ENCODE results near the gene TMEM186. TPM values are rescaled to one million over a fixed set of nuclear protein-coding genes. Genes with fewer than 3 reads are reported as not detected.

The TMEM186 gene
- total RNA-seq, 1 experiment from 2014 or later, result 12.4 TPM

GRCh38 chr16:8831450-8831849, 34.0 kb upstream of the TMEM186 start:
- peaks cover 23% of the 10 kb centered on the region for H3K36me3 ChIP-seq (ENCODE audit: control insufficient read depth, insufficient read depth, low read length)
- ATAC-seq, result 0 out of 2 replicates have a peak, but pooled peaks have one; percentile 57
- no TSS peak for BruUV-seq (replicated peaks)

GRCh38 chr16:8828541-8829165, 31.2 kb upstream of the TMEM186 start:
- in situ Hi-C loops (cut with HindIII; ENCODE audit: low pct_unique_long_range_greater_than_20kb, low sequenced_read_pairs) (no loop called here), intact Hi-C loops (cut with micrococcal nuclease; ENCODE audit: unreplicated experiment) (no loop called here)
- no peaks in the 10 kb centered on the region for H3K27me3 ChIP-seq (ENCODE audit: control insufficient read depth, insufficient read depth, low read length)
- ChIA-PET POLR2A (no interaction called here), CTCF (no interaction called here)
- DNase-seq (ENCODE audit: low read depth, low spot score) (no peak), ATAC-seq (no peak)
- no peaks in the 10 kb centered on the region for H3K4me1 ChIP-seq (ENCODE audit: control insufficient read depth, insufficient read depth, low read length)
- BruUV-seq (replicated peaks), result no TSS peak
- H3K4me3 ChIP-seq (ENCODE audit: low read depth in 2 of 2, low read length in 2 of 2), result no peak overlapping the region
- H3K9me3 ChIP-seq (ENCODE audit: control insufficient read depth, insufficient read depth, low read depth, low read length), result no peaks in the 10 kb centered on the region
- no peak for TF ChIP-seq POLR2AphosphoS5 (IDR thresholded peaks at IDR 0.05; ENCODE audit: low read depth, low read length)
- TF ChIP-seq CTCF (IDR thresholded peaks at IDR 0.05), result no peak
- no peak for TF ChIP-seq SIN3A (IDR thresholded peaks at IDR 0.05; ENCODE audit: borderline replicate concordance, insufficient read depth, low read depth, low read length)
- no peak for TF ChIP-seq TCF7L2 (IDR thresholded peaks at IDR 0.05; ENCODE audit: low read depth, low read length)
- no peak for TF ChIP-seq REST (IDR thresholded peaks at IDR 0.05; ENCODE audit: insufficient read depth in 1 of 2, low read depth in 2 of 2, low read length in 1 of 2)
- H3K36me3 ChIP-seq (ENCODE audit: control insufficient read depth, insufficient read depth, low read length), result peaks cover 36% of the 10 kb centered on the region
- H3K27ac ChIP-seq (ENCODE audit: low read length), result no peak overlapping the region

More at GRCh38 chr16:8831450-8831849, 34.0 kb upstream of the TMEM186 start:
- in situ Hi-C loops (cut with HindIII; ENCODE audit: low pct_unique_long_range_greater_than_20kb, low sequenced_read_pairs), result no loop called here
- Histone ChIP-seq H3K27ac (ENCODE audit: low read length) (no peak overlapping the region), H3K4me1 (ENCODE audit: control insufficient read depth, insufficient read depth, low read length) (no peaks in the 10 kb centered on the region), H3K9me3 (ENCODE audit: control insufficient read depth, insufficient read depth, low read depth, low read length) (no peaks in the 10 kb centered on the region), H3K27me3 (ENCODE audit: control insufficient read depth, insufficient read depth, low read length) (no peaks in the 10 kb centered on the region), H3K4me3 (ENCODE audit: low read depth in 2 of 2, low read length in 2 of 2) (no peak overlapping the region)
- ChIA-PET POLR2A (no interaction called here), CTCF (no interaction called here)
- no peak for TF ChIP-seq POLR2AphosphoS5 (IDR thresholded peaks at IDR 0.05; ENCODE audit: low read depth, low read length)
- TF ChIP-seq SIN3A (IDR thresholded peaks at IDR 0.05; ENCODE audit: borderline replicate concordance, insufficient read depth, low read depth, low read length), result no peak
- no peak for TF ChIP-seq CTCF (IDR thresholded peaks at IDR 0.05)
- no peak for TF ChIP-seq REST (IDR thresholded peaks at IDR 0.05; ENCODE audit: insufficient read depth in 1 of 2, low read depth in 2 of 2, low read length in 1 of 2)
- TF ChIP-seq TCF7L2 (IDR thresholded peaks at IDR 0.05; ENCODE audit: low read depth, low read length), result no peak
- no peak for DNase-seq (ENCODE audit: low read depth, low spot score)
- intact Hi-C loops (cut with micrococcal nuclease; ENCODE audit: unreplicated experiment), result no loop called here
